Measurements from ENCODE around the gene MYL7. TPM values are rescaled to one million over a fixed set of nuclear protein-coding genes. Genes with fewer than 3 reads are reported as not detected.

MYL7 gene
- total and polyA plus RNA-seq, 9 of the 15 experiments (the other 6 are each of a cell fraction or from before 2014, with no cell fraction given): not detected

- TF ChIP-seq CBX3 (IDR thresholded peaks at IDR 0.05; ENCODE audit: borderline replicate concordance in 1 of 2, low read length in 2 of 2) (no peak), CTCF (IDR thresholded peaks at IDR 0.05 in 2 of 3, conservative IDR thresholded peaks at IDR 0.05 in 1 of 3; ENCODE audit: insufficient read depth in 2 of 3, low read depth in 1 of 3, low read length in 3 of 3) (peak; percentile 17 to 47 (median 34); a peak in 4 of 6 replicates), SNIP1 (IDR thresholded peaks at IDR 0.05; ENCODE audit: low read depth) (no peak), ZNF121 (CRISPR knock-in tag; conservative IDR thresholded peaks at IDR 0.05) (no peak), HMGN3 (IDR thresholded peaks at IDR 0.05; ENCODE audit: borderline replicate concordance, extremely low read depth, insufficient read length, low read depth, low read length) (no peak), CBFA2T2 (conservative IDR thresholded peaks at IDR 0.05) (peak; percentile 26), SIRT6 (IDR thresholded peaks at IDR 0.05; ENCODE audit: low read depth, low read length) (no peak), ZNF12 (CRISPR knock-in tag; IDR thresholded peaks at IDR 0.05) (no peak), SMAD4 (CRISPR knock-in tag; conservative IDR thresholded peaks at IDR 0.05) (peak; percentile 88), MYC (IDR thresholded peaks at IDR 0.05; ENCODE audit: low read depth, low read length) (no peak), MYC (CRISPR knock-in tag; IDR thresholded peaks at IDR 0.05; ENCODE audit: borderline replicate concordance, low read depth) (no peak), ZNF263 (CRISPR knock-in tag; IDR thresholded peaks at IDR 0.05; ENCODE audit: borderline replicate concordance) (no peak), PCBP2 (IDR thresholded peaks at IDR 0.05; ENCODE audit: low read depth, low read length, poor library complexity, severe bottlenecking) (no peak), POLR3A (IDR thresholded peaks at IDR 0.05; ENCODE audit: borderline replicate concordance, extremely low read depth, insufficient read depth, insufficient read length) (no peak), GATA2 (CRISPR knock-in tag; IDR thresholded peaks at IDR 0.05) (peak; percentile 23; the same call in 1 of the 2 replicates), ZNF589 (CRISPR knock-in tag; IDR thresholded peaks at IDR 0.05; ENCODE audit: low read depth) (no peak), HDAC6 (IDR thresholded peaks at IDR 0.05; ENCODE audit: low read depth, low read length) (no peak), ZFX (CRISPR knock-in tag; IDR thresholded peaks at IDR 0.05) (no peak), NRF1 (conservative IDR thresholded peaks at IDR 0.05 in 1 of 2, IDR thresholded peaks at IDR 0.05 in 1 of 2) (peak; percentile 58 to 60)
- TF ChIP-seq, protein P1, sequence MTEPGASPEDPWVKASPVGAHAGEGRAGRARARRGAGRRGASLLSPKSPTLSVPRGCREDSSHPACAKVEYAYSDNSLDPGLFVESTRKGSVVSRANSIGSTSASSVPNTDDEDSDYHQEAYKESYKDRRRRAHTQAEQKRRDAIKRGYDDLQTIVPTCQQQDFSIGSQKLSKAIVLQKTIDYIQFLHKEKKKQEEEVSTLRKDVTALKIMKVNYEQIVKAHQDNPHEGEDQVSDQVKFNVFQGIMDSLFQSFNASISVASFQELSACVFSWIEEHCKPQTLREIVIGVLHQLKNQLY (CRISPR knock-in tag; conservative IDR thresholded peaks at IDR 0.05): no peak
- TF ChIP-seq, protein P2, sequence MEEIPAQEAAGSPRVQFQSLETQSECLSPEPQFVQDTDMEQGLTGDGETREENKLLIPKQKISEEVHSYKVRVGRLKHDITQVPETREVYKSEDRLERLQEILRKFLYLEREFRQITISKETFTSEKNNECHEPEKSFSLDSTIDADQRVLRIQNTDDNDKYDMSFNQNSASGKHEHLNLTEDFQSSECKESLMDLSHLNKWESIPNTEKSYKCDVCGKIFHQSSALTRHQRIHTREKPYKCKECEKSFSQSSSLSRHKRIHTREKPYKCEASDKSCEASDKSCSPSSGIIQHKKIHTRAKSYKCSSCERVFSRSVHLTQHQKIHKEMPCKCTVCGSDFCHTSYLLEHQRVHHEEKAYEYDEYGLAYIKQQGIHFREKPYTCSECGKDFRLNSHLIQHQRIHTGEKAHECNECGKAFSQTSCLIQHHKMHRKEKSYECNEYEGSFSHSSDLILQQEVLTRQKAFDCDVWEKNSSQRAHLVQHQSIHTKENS (CRISPR knock-in tag; IDR thresholded peaks at IDR 0.05): no peak
- TF ChIP-seq, protein P3, sequence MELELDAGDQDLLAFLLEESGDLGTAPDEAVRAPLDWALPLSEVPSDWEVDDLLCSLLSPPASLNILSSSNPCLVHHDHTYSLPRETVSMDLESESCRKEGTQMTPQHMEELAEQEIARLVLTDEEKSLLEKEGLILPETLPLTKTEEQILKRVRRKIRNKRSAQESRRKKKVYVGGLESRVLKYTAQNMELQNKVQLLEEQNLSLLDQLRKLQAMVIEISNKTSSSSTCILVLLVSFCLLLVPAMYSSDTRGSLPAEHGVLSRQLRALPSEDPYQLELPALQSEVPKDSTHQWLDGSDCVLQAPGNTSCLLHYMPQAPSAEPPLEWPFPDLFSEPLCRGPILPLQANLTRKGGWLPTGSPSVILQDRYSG (tag; conservative IDR thresholded peaks at IDR 0.05; ENCODE audit: low read depth): no peak
Observed at GRCh38 chr7:44157116-44158080, 16.3 kb upstream of the MYL7 start (continued).
